ENCODE results near the gene ZNRF1.
"Not testable (repeated sequence)": the region's sequence is repeated elsewhere in the genome, so short reads cannot be mapped to it uniquely, and the experiment has no call there.

Gene ZNRF1

GRCh38 chr16:75114946-75115825, 116.4 kb downstream of the ZNRF1 start:
- DNase-seq: no peak

GRCh38 chr16:75116081-75116910, 117.5 kb downstream of the ZNRF1 start, which contains the start of gene LDHD:
Gene LDHD (minus strand): TSS chr16:75116780. CDS start chr16:75116720, 60 bp downstream.
- DNase-seq: no peak

GRCh38 chr16:75116911-75117245, 118.1 kb downstream of the ZNRF1 start:
- no peak for DNase-seq

GRCh38 chr16:75118943-75119539, 120.2 kb downstream of the ZNRF1 start:
- no peak for DNase-seq

- no peak for DNase-seq
Measured at GRCh38 chr16:75120253-75120652, 121.4 kb downstream of the ZNRF1 start.

- DNase-seq: no peak
Measured at GRCh38 chr16:75121949-75122568, 123.2 kb downstream of the ZNRF1 start.

- no peak for DNase-seq
Measured at GRCh38 chr16:75122609-75123008, 123.8 kb downstream of the ZNRF1 start.

GRCh38 chr16:75127713-75128415, 129.0 kb downstream of the ZNRF1 start:
- DNase-seq: no peak

- not testable (repeated sequence) for DNase-seq
Measured at GRCh38 chr16:75129421-75130149, 130.8 kb downstream of the ZNRF1 start.

GRCh38 chr16:75130150-75130771, 131.4 kb downstream of the ZNRF1 start:
- no peak for DNase-seq

GRCh38 chr16:75131081-75131480, 132.3 kb downstream of the ZNRF1 start:
- no peak for DNase-seq

- no peak for DNase-seq
Measured at GRCh38 chr16:75138233-75138632, 139.4 kb downstream of the ZNRF1 start.

- no peak for DNase-seq
Measured at GRCh38 chr16:75138636-75139035, 139.8 kb downstream of the ZNRF1 start.

- no peak for DNase-seq
Measured at GRCh38 chr16:75139498-75139897, 140.7 kb downstream of the ZNRF1 start.

GRCh38 chr16:75143941-75144340, 145.1 kb downstream of the ZNRF1 start:
- no peak for DNase-seq

- DNase-seq: no peak
Measured at GRCh38 chr16:75147968-75148310, 149.1 kb downstream of the ZNRF1 start.

- peak; percentile 96 for DNase-seq
Measured at GRCh38 chr16:75148311-75149195, 149.7 kb downstream of the ZNRF1 start, which contains the start of gene ZFP1. Gene ZFP1 (plus strand): TSS chr16:75148524. CDS start chr16:75152952, 4,428 bp downstream.

GRCh38 chr16:75151798-75152197, 153.0 kb downstream of the ZNRF1 start:
- DNase-seq: no peak

GRCh38 chr16:75152635-75153034, 153.8 kb downstream of the ZNRF1 start:
- DNase-seq: no peak

GRCh38 chr16:75160386-75160785, 161.6 kb downstream of the ZNRF1 start:
- DNase-seq: no peak
